K562 (cell line): ENCODE measurements around the gene LMAN2. TPM values are rescaled to one million over a fixed set of nuclear protein-coding genes. Genes with fewer than 3 reads are reported as not detected.

ENCODE experiments used
- ATF6 ChIP-seq: sonication (generic); formaldehyde crosslinking; IDR thresholded peaks from 2 replicates; pipeline ENCODE4 v1.4.0; 2020; ENCODE audit warnings: mild to moderate bottlenecking, missing genetic modification reagents
- E2F5 ChIP-seq: sonication (generic); formaldehyde crosslinking; IDR thresholded peaks from 2 replicates; pipeline ENCODE4 v1.8.0; 2022; ENCODE audit warnings: mild to moderate bottlenecking, missing genetic modification reagents
- ETS1 ChIP-seq: conservative IDR thresholded peaks from 2 replicates; pipeline ENCODE4 v1.6.1; 2011; ENCODE audit warnings: low read depth, mild to moderate bottlenecking, low read length; ENCODE audit not compliant: control insufficient read depth
- GTF2E2 ChIP-seq: fragments of 200-800 bp; sonication (Bioruptor generic); IDR thresholded peaks from 2 replicates; pipeline ENCODE4 v1.6.1; 2016; ENCODE audit warnings: missing genetic modification characterization, missing compliant biosample characterization
- HBP1 ChIP-seq: fragments of 450-650 bp; formaldehyde crosslinking; IDR thresholded peaks from 2 replicates; pipeline ENCODE4 v1.4.0; 2022; ENCODE audit warnings: missing genetic modification characterization
- KDM1A ChIP-seq, 2 experiments: fragments of 450-650 bp; IDR thresholded peaks; 2 replicates each; pipeline ENCODE4 v1.6.1; 2016; ENCODE audit warnings: mild to moderate bottlenecking in 2 of 2
- KLF1 ChIP-seq: fragments of 450-650 bp; IDR thresholded peaks from 2 replicates; pipeline ENCODE4 v1.6.1; 2016; ENCODE audit warnings: missing genetic modification characterization, missing compliant biosample characterization
- LARP7 ChIP-seq: fragments of 450-650 bp; IDR thresholded peaks from 2 replicates; pipeline ENCODE4 v1.6.1; 2016
- MIER1 ChIP-seq: fragments of 450-650 bp; IDR thresholded peaks from 2 replicates; pipeline ENCODE4 v1.6.1; 2016; ENCODE audit warnings: antibody characterized with exemption, mild to moderate bottlenecking, low read depth
- NFYB ChIP-seq: IDR thresholded peaks from 2 replicates; pipeline ENCODE4 v1.6.1; 2011; ENCODE audit warnings: mild to moderate bottlenecking, moderate library complexity; ENCODE audit not compliant: insufficient read length; ENCODE audit errors: extremely low read depth
- PTRF ChIP-seq: fragments of 450-650 bp; IDR thresholded peaks from 2 replicates; pipeline ENCODE4 v1.6.1; 2016; ENCODE audit warnings: mild to moderate bottlenecking, missing genetic modification characterization, missing compliant biosample characterization
- RAD21 ChIP-seq, 2 experiments: fragments of 250-450 bp in 1 of 2; fragments of 450-650 bp in 1 of 2; sonication (Bioruptor Pico) in 1 of 2; formaldehyde crosslinking in 1 of 2; IDR thresholded peaks in 1 of 2; conservative IDR thresholded peaks in 1 of 2; 2 replicates each; pipeline versions ENCODE4 v1.4.0 to v1.8.0; 2020 to 2022; ENCODE audit warnings: mild to moderate bottlenecking in 2 of 2, moderate library complexity in 1 of 2
- RBM14 ChIP-seq: fragments of 200-400 bp; formaldehyde crosslinking; IDR thresholded peaks from 2 replicates; pipeline ENCODE4 v1.6.1; 2018; ENCODE audit warnings: low read depth, mild to moderate bottlenecking, low read length, moderate library complexity, borderline replicate concordance; ENCODE audit not compliant: insufficient read depth
- RERE ChIP-seq: sonication (generic); formaldehyde crosslinking; IDR thresholded peaks from 2 replicates; pipeline ENCODE4 v1.8.0; 2023; ENCODE audit warnings: missing genetic modification reagents, mild to moderate bottlenecking, borderline replicate concordance
- TGIF2 ChIP-seq: sonication (generic); formaldehyde crosslinking; IDR thresholded peaks from 2 replicates; pipeline ENCODE4 v1.8.1; 2022; ENCODE audit warnings: mild to moderate bottlenecking, missing genetic modification reagents, moderate library complexity
- polyA plus RNA-seq, 8 experiments: library from polyadenylated mRNA; depleted of rRNA in 4 of 8; stranded (reverse) in 5 of 8; unstranded in 3 of 8; fragments of >200 nt; fragmentation: Nextera tagmentation in 2 of 8; fragmentation: Illumina TruSeq in 1 of 8; extraction: Ambion mirVana in 2 of 8; extraction: Trizol in 1 of 8; gene quantifications; 2 replicates each; pipeline versions ENCODE4 v1.2.1 to v1.2.3, GENCODE V29; 2011 to 2014; ENCODE audit warnings: inconsistent platforms in 1 of 8, missing spikeins in 1 of 8
- total RNA-seq, 7 experiments: library from RNA; depleted of rRNA in 6 of 7; stranded (reverse); fragments of >200 nt in 6 of 7; fragmentation: Illumina TruSeq in 2 of 7; extraction: Trizol in 2 of 7; gene quantifications; 2 replicates each; pipeline versions ENCODE4 v1.2.1 to v1.2.3, GENCODE V29; 2011 to 2021; ENCODE audit warnings: low replicate concordance in 1 of 7

The LMAN2 gene
- total and polyA plus RNA-seq, 9 of the 15 experiments (the other 6 are each of a cell fraction or from before 2014, with no cell fraction given) = 2.7 to 254 (median 136) TPM

- TF ChIP-seq RERE (CRISPR knock-in tag) (peak; percentile 95; the same call in 1 of the 2 replicates), RBM14 (no peak), E2F5 (peak; percentile 63; the same call in 1 of the 2 replicates), HBP1 (CRISPR knock-in tag) (no peak), PTRF (tag) (no peak), KLF1 (tag) (0 out of 2 replicates have a peak, but pooled peaks have one; percentile 67), ETS1 (peak; percentile 13; the same call in 1 of the 2 replicates), TGIF2 (CRISPR knock-in tag) (0 out of 2 replicates have a peak, but pooled peaks have one; percentile 26), GTF2E2 (tag) (no peak), RAD21 (CRISPR knock-in tag; conservative IDR thresholded peaks at IDR 0.05 in 1 of 2, IDR thresholded peaks at IDR 0.05 in 1 of 2) (peak in 1 of 2 experiments; percentile 44; a peak in 2 of 4 replicates), ATF6 (peak; percentile 99), NFYB (no peak), LARP7 (no peak), MIER1 (no peak), KDM1A (IDR thresholded peaks at IDR 0.05) (no peak)
Measured at GRCh38 chr5:177367323-177367848, 15.9 kb upstream of the LMAN2 start (continued).
